Ovary (tissue), 9 donors: ENCODE measurements around the gene USH2A. TPM values are rescaled to one million over a fixed set of nuclear protein-coding genes. Genes with fewer than 3 reads are reported as not detected.

ENCODE experiments used
- DNase-seq, 5 donors: peaks; one replicate each; pipeline ENCODE4 v3.0.0-alpha.2; 2019 to 2020
- H3K27ac ChIP-seq, 2 donors: fragments of 200-600 bp; one replicate each; pipeline versions ENCODE4 v1.5.1 to v1.8.0; 2019 to 2022
- H3K27me3 ChIP-seq: fragments of 200-600 bp; one replicate; pipeline ENCODE4 v1.8.0; 2022
- H3K36me3 ChIP-seq: fragments of 200-600 bp; sonication (generic); one replicate; pipeline ENCODE4 v1.5.1; 2019
- H3K4me1 ChIP-seq: one replicate; pipeline ENCODE4 v1.8.1; 2013; ENCODE audit warnings: mild to moderate bottlenecking, moderate library complexity; ENCODE audit not compliant: insufficient read depth
- H3K4me3 ChIP-seq: fragments of 200-600 bp; sonication (generic); one replicate; pipeline ENCODE4 v1.5.1; 2017
- H3K9me3 ChIP-seq, 2 donors: fragments of 200-600 bp in 1 of 2; sonication (generic) in 1 of 2; one replicate each; pipeline versions ENCODE4 v1.5.1 to v1.8.1; 2013 to 2019; ENCODE audit warnings: mild to moderate bottlenecking in 1 of 2, moderate library complexity in 1 of 2
- EP300 ChIP-seq: sonication (generic); formaldehyde crosslinking; IDR thresholded peaks from one replicate; pipeline ENCODE4 v1.6.1; 2017; ENCODE audit warnings: antibody characterized with exemption
- POLR2A ChIP-seq: fragments of 450-650 bp; IDR thresholded peaks from one replicate; pipeline ENCODE4 v1.6.1; 2017; ENCODE audit warnings: antibody characterized with exemption, mild to moderate bottlenecking, moderate library complexity
- WGBS, 3 donors: extraction: QIAGEN DNeasy Blood & Tissue Kit in 1 of 3; methylation state at CpG; one replicate each; pipeline versions ENCODE4 v1.1.5 to v1.1.7; 2013 to 2017; 5-methylcytosine and 5-hydroxymethylcytosine counted together
- intact Hi-C, 4 donors: fragments of 100-400 bp; cut with DNase I; formaldehyde crosslinking; loops; one replicate each; pipeline versions ENCODE4 v1.11.0 to v1.15.1; 2022 to 2023
- polyA plus RNA-seq, 2 donors: library from polyadenylated mRNA; stranded (reverse); fragments of 200-250 nt in 1 of 2; fragments of 350-450 nt in 1 of 2; fragmentation: Illumina TruSeq in 1 of 2; extraction: RNeasy Lipid Tissue Mini Kit (QIAGEN cat#74804) in 1 of 2; gene quantifications; one replicate each; pipeline ENCODE4 v1.2.3, GENCODE V29; 2013 to 2014
- total RNA-seq, 7 donors: library from RNA; depleted of rRNA in 2 of 7; stranded (reverse); fragments of >200 nt in 2 of 7; fragmentation: NEBNext Ultra II Directional in 3 of 7; extraction: Animal tissue kit (Norgen Biotek cat#: 25700) in 3 of 7; gene quantifications; one replicate each; pipeline versions ENCODE4 v1.1.0 to v1.2.4, GENCODE V29; 2016 to 2023
- TF ChIP-seq, protein P1 (sequence below), 3 donors: fragments of 450-650 bp in 2 of 3; fragments of 200-600 bp in 1 of 3; IDR thresholded peaks; one replicate each; pipeline versions ENCODE4 v1.5.1 to v1.8.0; 2016 to 2022; ENCODE audit warnings: antibody characterized with exemption in 3 of 3, mild to moderate bottlenecking in 1 of 3
- donor health status: DM: no; HTN: no; CAD: no; lungs with moderate emphysema.
- donor health status: DM: no; HTN: no; CAD: no.
- donor health status: Bipolar disorder and iron deficiency.
- donor health status: DM: yes; HTN: yes; CAD: no.
- donor health status: DM: no; HTN: no; CAD: no.
- donor health status: DM: yes; HTN: yes; CAD: no.

USH2A gene
- total and polyA plus RNA-seq, 9 donors, result 0.01 to 0.11 TPM; not detected in 7

DNA sequence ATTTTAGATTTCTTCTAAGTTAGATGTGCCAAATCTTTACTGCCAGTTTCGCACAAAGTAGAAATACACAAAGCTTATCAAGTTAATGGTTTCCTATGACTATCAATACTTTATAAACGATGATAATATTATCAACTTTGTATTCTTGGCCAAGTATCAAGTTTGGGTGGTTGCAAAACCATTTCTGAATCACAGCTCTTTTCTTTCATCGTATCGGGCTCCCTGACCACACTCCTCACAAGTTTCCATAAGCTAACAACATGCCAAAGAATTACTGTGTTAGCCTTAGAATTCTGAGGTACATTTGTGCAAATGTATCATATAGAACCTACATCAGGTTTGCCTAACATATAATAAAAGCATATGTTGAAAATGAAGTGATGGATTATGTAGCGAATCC is 545.1 kb downstream of the USH2A start:
- Histone ChIP-seq H3K4me3 (no peak overlapping the region), H3K36me3 (no peaks in the 10 kb centered on the region), H3K4me1 (no peaks in the 10 kb centered on the region), H3K9me3 (no peaks in the 10 kb centered on the region), H3K27ac (no peak overlapping the region), H3K27me3 (no peaks in the 10 kb centered on the region)
- no peak for TF ChIP-seq POLR2A
- TF ChIP-seq, protein P1, sequence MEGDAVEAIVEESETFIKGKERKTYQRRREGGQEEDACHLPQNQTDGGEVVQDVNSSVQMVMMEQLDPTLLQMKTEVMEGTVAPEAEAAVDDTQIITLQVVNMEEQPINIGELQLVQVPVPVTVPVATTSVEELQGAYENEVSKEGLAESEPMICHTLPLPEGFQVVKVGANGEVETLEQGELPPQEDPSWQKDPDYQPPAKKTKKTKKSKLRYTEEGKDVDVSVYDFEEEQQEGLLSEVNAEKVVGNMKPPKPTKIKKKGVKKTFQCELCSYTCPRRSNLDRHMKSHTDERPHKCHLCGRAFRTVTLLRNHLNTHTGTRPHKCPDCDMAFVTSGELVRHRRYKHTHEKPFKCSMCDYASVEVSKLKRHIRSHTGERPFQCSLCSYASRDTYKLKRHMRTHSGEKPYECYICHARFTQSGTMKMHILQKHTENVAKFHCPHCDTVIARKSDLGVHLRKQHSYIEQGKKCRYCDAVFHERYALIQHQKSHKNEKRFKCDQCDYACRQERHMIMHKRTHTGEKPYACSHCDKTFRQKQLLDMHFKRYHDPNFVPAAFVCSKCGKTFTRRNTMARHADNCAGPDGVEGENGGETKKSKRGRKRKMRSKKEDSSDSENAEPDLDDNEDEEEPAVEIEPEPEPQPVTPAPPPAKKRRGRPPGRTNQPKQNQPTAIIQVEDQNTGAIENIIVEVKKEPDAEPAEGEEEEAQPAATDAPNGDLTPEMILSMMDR (IDR thresholded peaks at IDR 0.05), result no peak
- TF ChIP-seq EP300, result no peak
- WGBS, 3 donors, result 28 to 54% (median 37%) methylated on average over 5 of the region's 5 CpGs
- intact Hi-C loops, result no loop called here
- DNase-seq, result no peak

DNA sequence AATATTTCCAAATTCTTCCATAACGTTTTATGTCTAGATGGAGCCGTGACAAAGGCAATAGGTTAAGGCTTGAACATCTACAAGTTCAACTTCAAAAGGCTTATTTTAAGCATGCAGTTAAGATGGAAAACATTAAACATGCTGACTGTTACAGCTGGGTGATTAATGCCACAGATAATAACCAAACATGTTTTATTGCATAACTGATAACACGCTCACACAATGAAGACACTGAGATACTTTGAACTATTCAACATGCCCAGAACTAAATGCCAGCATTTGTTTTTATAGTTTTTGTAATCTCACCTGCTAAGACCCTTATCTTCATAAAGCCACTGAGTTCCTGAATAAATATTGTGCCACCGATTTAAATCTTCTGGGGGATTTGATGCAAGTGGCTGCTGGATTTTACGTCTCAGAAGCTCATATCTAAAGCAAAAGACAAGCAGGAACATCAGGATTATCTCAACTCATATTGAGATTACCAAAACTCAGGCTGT is 545.7 kb downstream of the USH2A start:
- 21 to 26% (median 26%) methylated on average over 5 of the region's 5 CpGs for WGBS, 3 donors
- H3K9me3 ChIP-seq, result no peaks in the 10 kb centered on the region
- H3K4me1 ChIP-seq, result no peaks in the 10 kb centered on the region
- no peak overlapping the region for H3K4me3 ChIP-seq
- no peak overlapping the region for H3K27ac ChIP-seq
- no peak for DNase-seq
- H3K27me3 ChIP-seq, result no peaks in the 10 kb centered on the region
- TF ChIP-seq POLR2A (no peak), EP300 (no peak)
- no peaks in the 10 kb centered on the region for H3K36me3 ChIP-seq
- intact Hi-C loops, result no loop called here

DNA sequence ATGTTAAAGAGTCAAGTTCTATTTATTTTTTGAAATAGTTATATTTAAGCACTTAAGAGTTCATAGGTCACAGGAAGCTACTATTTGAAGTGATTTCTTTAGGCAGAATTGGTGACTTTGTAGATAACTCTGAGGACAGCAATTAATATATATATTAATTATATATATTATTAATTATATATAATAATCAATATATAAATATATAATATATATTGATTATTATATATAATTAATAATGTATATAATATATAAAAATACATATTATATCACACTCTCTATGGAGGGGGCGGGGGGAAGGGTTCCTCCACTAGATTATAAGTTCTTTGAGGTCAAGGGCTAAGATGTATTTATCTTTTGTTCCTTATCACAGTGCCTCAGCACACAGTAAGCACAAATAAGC is 547.5 kb downstream of the USH2A start:
- Histone ChIP-seq H3K36me3 (no peaks in the 10 kb centered on the region), H3K4me3 (no peak overlapping the region), H3K27me3 (no peaks in the 10 kb centered on the region), H3K27ac (no peak overlapping the region), H3K9me3 (no peaks in the 10 kb centered on the region), H3K4me1 (no peaks in the 10 kb centered on the region)
- intact Hi-C loops, result no loop called here
- no peak for DNase-seq
- WGBS, 3 donors, result 71 to 82% (median 81%) methylated on average over 1 of the region's 1 CpG
- TF ChIP-seq, protein P1 (IDR thresholded peaks at IDR 0.05), result no peak
- no peak for TF ChIP-seq EP300
- no peak for TF ChIP-seq POLR2A

DNA sequence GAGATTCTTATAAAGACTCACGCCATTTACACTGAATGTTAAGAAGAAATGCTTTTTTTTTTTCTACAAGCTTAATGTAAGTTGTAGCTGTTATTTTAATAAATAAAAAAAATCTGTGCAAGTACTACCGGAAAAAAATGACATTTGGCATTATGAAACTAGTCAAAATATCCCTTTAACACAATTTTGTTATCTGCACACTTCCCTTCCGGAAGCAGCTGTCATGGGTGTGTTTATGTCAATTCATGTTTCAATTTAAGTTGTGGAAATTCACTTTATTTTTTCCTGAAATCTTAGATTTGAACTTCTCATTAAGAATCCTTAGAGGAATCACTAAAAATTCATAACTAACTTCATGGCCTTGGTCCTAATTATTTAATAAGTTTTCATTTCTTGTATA is 548.0 kb downstream of the USH2A start:
- TF ChIP-seq POLR2A (no peak), EP300 (no peak)
- TF ChIP-seq, protein P1 (IDR thresholded peaks at IDR 0.05), result no peak
- no peak for DNase-seq

DNA sequence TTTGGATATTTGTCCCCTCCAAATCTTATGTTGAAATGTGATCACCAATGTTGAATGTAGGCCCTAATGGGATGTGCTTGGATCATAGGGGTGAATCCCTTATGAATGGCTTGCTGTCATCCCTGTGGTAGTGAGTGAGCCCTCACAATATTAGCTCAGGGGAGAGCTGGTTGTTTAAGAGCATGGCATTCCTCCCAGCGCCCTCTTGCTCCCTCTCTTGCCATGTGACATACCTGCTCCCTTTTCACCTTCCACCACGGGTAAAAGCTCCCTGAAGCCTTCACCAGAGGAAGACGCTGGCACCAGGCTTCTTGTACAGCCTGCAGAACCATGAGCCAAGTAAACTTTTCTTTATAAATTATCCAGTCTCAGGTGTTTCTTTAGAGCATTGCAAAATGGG is 550.6 kb downstream of the USH2A start:
- WGBS, 3 donors, result 60 to 66% (median 62%) methylated on average over 3 of the region's 3 CpGs
- H3K4me1 ChIP-seq, result no peaks in the 10 kb centered on the region
- H3K9me3 ChIP-seq, result no peaks in the 10 kb centered on the region
- H3K27me3 ChIP-seq, result no peaks in the 10 kb centered on the region
- no peak for DNase-seq
- no peak for TF ChIP-seq EP300
- TF ChIP-seq POLR2A, result no peak
- TF ChIP-seq, protein P1 (IDR thresholded peaks at IDR 0.05), result no peak
- intact Hi-C loops, result no loop called here
- H3K27ac ChIP-seq, result no peak overlapping the region
- no peaks in the 10 kb centered on the region for H3K36me3 ChIP-seq
- H3K4me3 ChIP-seq, result no peak overlapping the region

More for the DNA sequence above, 548.0 kb downstream of the USH2A start:
- Histone ChIP-seq H3K4me3 (no peak overlapping the region), H3K36me3 (no peaks in the 10 kb centered on the region), H3K27me3 (no peaks in the 10 kb centered on the region), H3K4me1 (no peaks in the 10 kb centered on the region), H3K9me3 (no peaks in the 10 kb centered on the region), H3K27ac (no peak overlapping the region)
- WGBS, 3 donors, result 28 to 57% (median 35%) methylated on average over 3 of the region's 3 CpGs
- intact Hi-C loops, result no loop called here
